SKM-1 (cell line): ENCODE data around the gene PYGO1.
"Not testable (repeated sequence)": the region's sequence is repeated elsewhere in the genome, so short reads cannot be mapped to it uniquely, and the experiment has no call there.

Experiments
- DNase-seq: peaks from one replicate; lab custom pipeline; 2025; ENCODE audit not compliant: unreplicated experiment; lab: John Stamatoyannopoulos, UW

PYGO1 gene

DNA sequence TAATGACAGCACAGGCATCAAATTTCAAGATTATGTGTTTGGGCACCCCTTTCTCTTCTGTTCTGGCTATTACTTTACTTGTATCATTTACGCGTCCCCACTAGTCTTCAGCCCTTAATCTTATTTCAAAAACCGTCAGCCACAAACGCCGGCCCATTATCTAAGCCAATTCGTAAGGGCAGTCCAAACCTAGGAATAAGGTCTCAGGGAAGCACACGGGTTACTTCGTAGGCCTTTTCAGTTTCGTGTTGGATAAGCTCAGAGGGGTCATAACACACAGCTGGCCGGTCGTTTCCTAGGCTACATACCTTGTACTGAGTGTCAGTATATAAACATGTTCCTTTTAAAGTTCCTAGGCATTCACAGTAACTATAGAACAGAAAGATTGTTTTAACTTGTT, 75.0 kb downstream of the PYGO1 start:
- no peak for DNase-seq

DNA sequence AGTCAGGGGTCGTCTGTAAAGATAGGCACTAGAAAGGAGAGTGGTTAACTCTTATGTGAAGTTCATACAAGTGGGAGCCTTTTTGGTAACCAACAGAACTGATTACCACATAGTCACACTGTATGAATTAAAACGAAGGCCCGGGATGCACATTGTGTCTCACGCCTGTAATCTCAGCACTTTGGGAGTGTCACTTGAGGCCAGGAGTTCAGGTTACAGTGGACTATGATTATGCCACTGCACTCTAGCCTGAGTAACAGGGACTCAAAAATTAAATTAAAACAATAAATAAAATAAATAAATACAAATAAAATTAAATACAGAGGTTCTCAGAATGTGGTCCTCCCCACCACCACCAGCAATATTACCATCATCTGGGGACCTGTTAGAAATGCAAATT, 80.6 kb downstream of the PYGO1 start:
- DNase-seq, result no peak

DNA sequence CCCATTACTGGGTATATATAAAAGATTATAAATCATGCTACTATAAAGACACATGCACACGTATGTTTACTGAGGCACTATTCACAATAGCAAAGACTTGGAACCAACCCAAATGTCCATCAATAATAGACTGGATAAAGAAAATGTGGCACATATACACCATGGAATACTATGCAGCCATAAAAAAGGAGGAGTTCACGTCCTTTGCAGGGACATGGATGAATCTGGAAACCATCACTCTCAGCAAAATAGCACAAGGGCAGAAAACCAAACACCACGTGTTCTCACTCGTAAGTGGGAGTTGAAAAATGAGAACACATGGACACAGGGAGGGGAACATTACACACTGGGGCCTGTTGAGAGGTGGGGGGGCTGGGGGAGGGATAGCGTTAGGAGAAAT, 82.7 kb downstream of the PYGO1 start:
- DNase-seq, result not testable (repeated sequence)

DNA sequence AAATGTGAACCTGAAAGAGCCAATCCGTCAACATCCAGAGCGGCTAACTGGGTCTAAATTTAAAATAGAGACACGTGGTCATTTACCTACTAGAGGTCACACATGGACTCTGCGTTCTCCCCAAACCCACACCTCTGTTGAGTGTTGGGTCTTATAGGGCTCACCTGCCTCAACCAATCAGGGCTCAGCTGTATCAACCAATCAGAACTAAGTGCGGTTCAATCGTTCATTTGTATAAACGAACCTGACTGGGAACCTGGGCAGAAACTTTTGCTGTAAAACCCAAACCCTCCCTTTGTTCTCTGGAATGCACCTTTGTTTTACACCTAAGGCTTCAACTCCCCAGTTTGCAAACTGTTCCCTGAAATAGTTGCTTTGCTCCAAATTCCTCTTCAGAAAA, 89.0 kb downstream of the PYGO1 start:
- DNase-seq, result no peak

DNA sequence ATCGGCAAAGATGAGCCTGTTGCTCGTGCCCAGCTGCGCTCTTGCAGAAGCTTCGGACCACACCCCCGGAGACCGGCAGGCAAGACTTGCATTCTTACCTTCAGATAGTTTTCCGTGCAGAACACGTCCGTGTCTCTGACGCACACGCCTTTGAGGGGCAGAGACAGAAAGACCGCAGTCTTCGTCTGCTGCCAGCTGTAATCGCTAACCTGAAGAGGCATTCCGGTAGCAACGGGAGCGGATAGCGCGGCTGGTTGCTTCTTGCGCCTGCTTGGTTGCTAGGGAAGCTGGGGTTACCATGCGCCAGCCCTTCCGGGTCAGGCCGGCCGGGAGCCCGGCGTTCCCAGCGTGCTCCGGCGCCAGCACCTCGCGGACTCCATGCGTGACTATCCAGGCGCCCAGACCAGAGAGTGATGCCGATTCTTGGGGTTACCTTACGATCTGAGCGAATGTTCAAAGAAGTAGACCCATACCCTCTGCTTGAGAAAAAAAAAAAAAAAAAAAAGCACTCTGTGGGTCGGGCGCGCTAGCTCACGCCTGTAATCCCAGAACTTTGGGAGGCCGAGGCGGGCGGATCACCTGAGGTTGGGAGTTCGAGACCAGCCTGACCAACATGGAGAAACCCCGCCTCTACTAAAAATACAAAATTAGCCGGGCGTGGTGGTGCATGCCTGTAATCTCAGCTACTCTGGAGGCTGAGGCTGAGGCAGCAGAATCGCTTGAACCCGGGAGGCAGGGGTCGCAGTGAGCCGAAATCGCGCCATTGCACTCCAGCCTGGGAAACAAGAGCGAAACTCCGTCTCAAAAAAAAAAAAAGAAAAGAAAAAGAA, 89.8 kb downstream of the PYGO1 start:
- DNase-seq, result peak; percentile 85

DNA sequence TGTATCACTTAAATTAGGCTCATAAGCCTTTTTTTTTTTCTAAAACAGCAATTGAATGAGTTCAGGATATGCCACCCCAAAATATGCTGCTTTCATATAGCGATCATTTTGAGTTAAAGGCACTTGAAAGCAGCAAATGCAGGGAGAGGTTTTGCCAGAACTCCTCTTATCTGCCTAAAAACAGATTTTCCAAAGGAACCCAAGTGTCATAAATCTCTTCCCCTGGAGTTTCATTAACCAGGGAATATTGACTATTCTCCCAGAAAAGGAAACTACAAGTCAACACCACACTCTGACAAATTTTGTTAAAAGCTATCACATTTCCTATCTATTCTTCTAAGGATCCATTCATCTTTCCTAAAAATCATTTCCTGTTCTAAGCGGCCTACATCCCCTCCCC, 91.4 kb downstream of the PYGO1 start:
- DNase-seq, result no peak

DNA sequence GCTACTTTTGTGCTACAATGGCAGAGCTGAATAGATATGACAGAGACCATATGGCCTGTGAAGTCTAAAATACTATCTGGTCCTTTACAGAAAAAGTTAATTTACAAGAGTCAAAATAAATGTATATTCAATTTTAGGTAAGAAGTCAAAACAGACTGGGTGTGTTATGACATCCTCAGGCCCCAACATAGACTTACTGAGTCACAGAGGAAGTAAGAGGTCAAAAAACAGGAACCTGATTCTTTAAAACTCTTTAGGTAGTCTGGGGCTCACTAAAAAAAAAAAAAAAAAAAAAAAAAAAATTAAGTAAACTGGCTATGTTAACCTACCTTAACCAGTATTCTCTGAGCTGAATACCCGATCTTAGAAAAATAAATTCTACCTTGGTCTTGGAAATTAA, 93.2 kb downstream of the PYGO1 start:
- peak; percentile 83 for DNase-seq

DNA sequence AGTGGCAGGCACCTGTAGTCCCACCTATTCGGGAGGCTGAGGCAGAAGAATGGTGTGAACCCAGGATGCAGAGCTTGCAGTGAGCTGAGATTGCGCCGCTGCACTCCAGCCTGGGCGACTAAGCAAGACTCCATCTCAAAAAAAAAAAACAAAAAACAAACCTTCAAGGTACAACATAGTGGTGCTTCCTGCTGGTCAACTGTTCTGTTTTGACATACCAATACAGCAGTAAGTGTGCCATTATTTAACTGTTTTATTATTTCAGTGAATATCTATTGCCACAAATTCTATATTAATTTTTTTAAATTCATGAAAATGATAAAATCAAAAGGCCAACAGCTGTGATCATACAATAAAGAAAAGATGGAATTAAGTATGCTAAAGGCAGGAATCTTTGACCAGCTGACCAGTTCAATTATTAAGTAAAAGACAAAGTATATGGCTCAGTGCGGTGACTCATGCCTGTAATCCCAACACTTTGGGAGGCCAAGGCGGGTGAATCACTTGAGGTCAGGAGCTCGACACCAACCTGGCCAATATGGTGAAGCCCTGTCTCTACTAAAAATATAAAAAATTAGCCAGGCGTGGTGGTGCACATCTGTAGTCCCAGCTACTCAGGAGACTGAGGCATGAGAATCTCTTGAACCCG, 99.1 kb downstream of the PYGO1 start:
- not testable (repeated sequence) for DNase-seq
